Right renal cortex interstitium (tissue), 3 donors: Measurements from ENCODE around the gene ADH1C. TPM values are rescaled to one million over a fixed set of nuclear protein-coding genes. Genes with fewer than 3 reads are reported as not detected.
"Not testable (repeated sequence)": the region's sequence is repeated elsewhere in the genome, so short reads cannot be mapped to it uniquely, and the experiment has no call there.

Experiments used
- DNase-seq, 3 donors: peaks; one replicate each; pipeline ENCODE4 v3.0.0-alpha.2; 2013; ENCODE audit warnings: low read depth in 3 of 3, low spot score in 2 of 3
- polyA plus RNA-seq, 3 donors: library from polyadenylated mRNA; unstranded; fragments of 120-200 nt; gene quantifications; one replicate each; pipeline ENCODE4 v1.2.1, GENCODE V29; 2013; ENCODE audit not compliant: insufficient read length in 3 of 3

Gene ADH1C
- polyA plus RNA-seq, 3 donors, result 88.0 to 160 (median 147) TPM

DNA sequence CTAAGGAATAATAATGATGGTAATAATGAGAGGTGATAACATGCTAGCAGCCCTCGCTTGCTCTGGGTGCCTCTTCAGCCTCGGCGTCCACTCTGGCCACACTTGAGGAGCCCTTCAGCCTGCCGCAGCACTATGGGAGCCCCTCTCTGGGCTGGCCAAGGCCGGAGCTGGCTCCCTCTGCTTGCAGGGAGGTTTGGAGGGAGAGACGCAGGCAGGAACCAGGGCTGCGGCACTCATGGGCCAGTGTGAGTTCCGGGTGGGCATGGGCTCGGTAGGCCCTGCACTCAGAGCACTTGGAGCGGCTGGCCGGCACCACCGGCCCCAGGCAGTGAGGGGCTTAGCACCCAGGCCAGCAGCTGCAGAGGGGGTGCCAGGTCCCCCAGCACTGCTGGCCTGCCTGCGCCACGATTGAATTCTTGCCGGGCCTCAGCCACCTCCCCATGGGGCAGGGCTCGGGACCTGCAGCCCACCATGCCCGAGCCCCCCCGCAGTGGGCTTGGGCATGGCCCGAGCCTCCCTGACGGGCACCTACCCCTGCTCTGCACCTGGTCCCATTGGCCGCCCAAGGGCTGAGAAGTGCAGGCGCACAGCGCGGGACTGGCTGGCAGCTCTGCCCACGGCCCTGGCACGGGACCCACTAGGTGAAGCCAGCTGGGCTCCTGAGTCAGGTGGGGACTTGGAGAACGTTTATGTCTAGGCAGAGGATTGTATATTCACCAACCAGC, 7.1 kb upstream of the ADH1C start:
- DNase-seq, result no peak

GRCh38 chr4:99357948-99358347, 5.4 kb upstream of the ADH1C start:
- no peak for DNase-seq

GRCh38 chr4:99356992-99357391, 4.4 kb upstream of the ADH1C start:
- DNase-seq, result no peak

- not testable (repeated sequence) for DNase-seq
These were observed 3.6 kb upstream of the ADH1C start for GRCh38 chr4:99356149-99356548.

GRCh38 chr4:99351487-99351886, 1.1 kb downstream of the ADH1C start:
- DNase-seq, result no peak

DNA sequence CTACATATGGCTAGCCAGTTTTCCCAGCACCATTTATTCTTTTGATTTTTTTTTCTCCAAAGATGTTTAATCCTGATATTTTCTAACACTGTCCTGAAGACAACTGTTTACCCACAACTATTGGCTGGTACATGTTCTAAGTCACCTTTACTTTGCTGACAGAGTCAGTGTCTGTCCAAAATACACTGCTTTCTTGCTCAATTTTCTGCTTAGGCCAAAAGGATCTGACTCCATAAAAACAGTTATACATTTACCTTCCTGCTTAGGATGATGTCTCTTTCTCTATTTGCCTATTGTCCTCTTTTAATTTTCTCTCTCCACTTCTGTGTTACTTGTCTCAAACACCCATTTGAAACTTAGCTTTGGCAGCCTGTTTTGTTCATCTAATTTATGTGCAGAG, 3.2 kb downstream of the ADH1C start:
- no peak for DNase-seq

GRCh38 chr4:99342624-99343023, 9.9 kb downstream of the ADH1C start:
- DNase-seq, result not testable (repeated sequence)

- no peak for DNase-seq
These were observed 11.1 kb downstream of the ADH1C start for GRCh38 chr4:99341426-99341825.

DNA sequence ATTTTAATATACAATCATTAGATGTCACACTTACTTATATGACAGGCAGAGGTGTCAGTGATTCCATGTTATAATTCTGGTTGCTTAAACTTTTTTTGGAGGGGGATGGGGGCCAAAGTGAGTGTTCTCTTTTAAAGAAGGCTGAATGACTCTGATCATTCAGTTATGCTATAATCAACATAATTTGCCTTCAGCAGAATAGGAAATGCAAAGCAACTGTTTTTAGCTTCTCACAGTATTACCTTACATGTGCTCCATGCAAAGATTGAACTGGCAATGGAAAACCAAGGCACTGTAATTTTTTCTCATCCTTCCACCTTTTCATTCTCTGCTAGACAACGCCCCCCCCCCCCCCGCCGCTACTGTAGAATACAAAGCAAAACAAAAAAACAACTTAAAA, 13.4 kb downstream of the ADH1C start:
- no peak for DNase-seq

GRCh38 chr4:99336553-99336952, 16.0 kb downstream of the ADH1C start:
- no peak for DNase-seq

- no peak for DNase-seq
These were observed 17.7 kb downstream of the ADH1C start for GRCh38 chr4:99334880-99335279.

GRCh38 chr4:99330648-99331047, 21.9 kb downstream of the ADH1C start:
- DNase-seq, result no peak

- no peak for DNase-seq
These were observed 22.7 kb downstream of the ADH1C start for GRCh38 chr4:99329876-99330275.

DNA sequence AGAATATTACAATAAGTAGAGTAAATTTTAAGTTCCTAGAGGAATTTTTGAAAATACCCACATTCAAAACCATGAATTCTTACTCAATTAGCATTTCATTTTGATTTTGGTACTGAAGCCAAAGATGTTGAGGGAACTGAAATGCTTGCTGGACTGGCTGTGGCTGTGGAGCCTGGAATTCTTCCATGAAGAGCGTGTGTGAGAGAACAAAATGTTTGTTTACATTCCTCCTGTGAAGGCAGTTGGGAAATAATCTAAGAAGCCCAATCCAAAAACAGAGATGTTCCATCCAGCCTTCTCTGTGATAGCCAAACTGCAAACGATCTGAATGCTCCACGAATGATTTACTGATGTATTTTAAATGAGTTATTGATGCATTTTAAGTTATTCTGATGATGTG, 27.6 kb downstream of the ADH1C start:
- no peak for DNase-seq

GRCh38 chr4:99324361-99324760, 28.2 kb downstream of the ADH1C start:
- no peak for DNase-seq

DNA sequence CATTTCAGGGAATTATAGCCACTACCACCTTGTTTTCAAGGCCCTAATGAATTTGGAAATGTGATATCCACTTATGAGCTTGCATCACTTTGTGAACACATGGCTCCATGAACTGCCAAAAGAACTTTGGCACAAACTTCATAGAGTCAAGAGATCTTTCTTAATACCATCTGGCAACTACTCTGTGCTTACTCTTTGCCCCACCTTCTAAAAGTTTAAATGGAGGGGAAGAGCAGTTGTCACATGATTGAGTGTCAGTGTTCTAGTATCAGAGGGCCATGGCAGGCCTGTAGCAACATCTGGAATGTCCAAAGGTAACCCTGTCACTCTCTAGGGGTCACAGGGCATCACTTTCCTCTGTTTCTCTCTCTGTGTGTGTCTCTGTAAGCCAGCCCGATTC, 28.8 kb downstream of the ADH1C start:
- no peak for DNase-seq

- no peak for DNase-seq
These were observed 31.0 kb downstream of the ADH1C start, which contains the start of gene ADH1B for GRCh38 chr4:99321241-99322191. Gene ADH1B, minus strand, starts transcription at chr4:99321401. Its CDS starts 70 bp downstream, at chr4:99321331.

DNA sequence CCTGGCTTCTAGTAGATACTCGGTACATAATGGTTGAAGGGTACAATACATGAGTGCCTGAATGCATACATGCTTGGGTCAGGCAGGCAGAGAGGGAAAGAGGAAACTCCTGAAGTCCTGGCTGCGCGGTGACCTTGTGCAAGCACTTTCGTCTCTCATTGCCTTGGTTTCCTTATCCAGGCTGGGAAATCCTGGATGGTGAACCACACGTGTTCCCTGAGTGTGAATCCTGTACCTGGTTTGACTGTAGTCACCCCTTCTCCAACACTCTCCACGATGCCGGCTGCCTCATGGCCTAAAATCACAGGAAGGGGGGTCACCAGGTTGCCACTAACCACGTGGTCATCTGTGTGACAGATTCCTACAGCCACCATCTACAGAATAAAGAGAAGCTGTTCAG, 34.7 kb downstream of the ADH1C start:
- not testable (repeated sequence) for DNase-seq

- no peak for DNase-seq
These were observed 35.2 kb downstream of the ADH1C start for GRCh38 chr4:99317354-99317753.

- no peak for DNase-seq
These were observed 36.7 kb downstream of the ADH1C start for GRCh38 chr4:99315839-99316238.

DNA sequence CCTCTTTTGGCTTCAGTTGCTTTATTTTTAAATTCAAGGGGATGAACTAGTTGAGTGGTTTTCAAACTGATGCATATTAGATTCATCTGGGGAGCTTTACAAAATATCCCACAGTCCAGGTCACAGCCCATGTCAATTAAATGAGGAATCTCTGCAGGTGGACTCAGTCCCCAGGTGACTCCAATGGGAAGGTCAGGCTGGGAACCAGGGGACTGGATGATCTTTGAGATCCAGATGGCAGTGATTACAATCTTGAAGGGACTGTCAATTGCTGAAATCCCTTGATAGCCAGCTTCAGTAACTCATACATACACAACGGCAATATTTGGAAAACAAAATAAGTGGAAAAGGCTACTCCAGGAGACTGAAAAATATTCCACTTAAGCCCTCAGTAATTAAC, 38.3 kb downstream of the ADH1C start:
- no peak for DNase-seq

GRCh38 chr4:99310389-99310788, 42.2 kb downstream of the ADH1C start:
- no peak for DNase-seq
